OCI-LY7 (cell line): ENCODE results near the gene MYRIP. TPM values are rescaled to one million over a fixed set of nuclear protein-coding genes. Genes with fewer than 3 reads are reported as not detected.

Source experiments
- BruUV-seq: library from RNA; stranded (reverse); fragments of 400-500 nt; replicated peaks from 2 replicates; lab custom pipeline; 2021; lab: Mats Ljungman, UMichigan
- CTCF ChIA-PET: fragments of 300-600 bp; sonication (Branson Sonifier 250); formaldehyde crosslinking; loops from one replicate; lab custom pipeline; 2022; ENCODE audit warnings: antibody characterized with exemption; ENCODE audit not compliant: unreplicated experiment; lab: Charles Lee
- POLR2A ChIA-PET: fragments of 300-600 bp; sonication (Branson Sonifier 250); formaldehyde crosslinking; loops from one replicate; lab custom pipeline; 2022; ENCODE audit warnings: antibody characterized with exemption; lab: Charles Lee
- DNase-seq: peaks from one replicate; pipeline ENCODE4 v3.0.0-alpha.2; 2015; ENCODE audit warnings: low spot score
- H2AFZ ChIP-seq: fragments of 200-600 bp; sonication (generic), shearing (Covaris generic); 2 replicates; pipeline ENCODE4 v1.6.1; 2014; ENCODE audit warnings: mild to moderate bottlenecking, antibody characterized with exemption, low read length, moderate library complexity
- H3K27ac ChIP-seq: fragments of 200-600 bp; sonication (generic); 2 replicates; pipeline ENCODE4 v1.5.1; 2014; ENCODE audit warnings: mixed run types, low read depth, mild to moderate bottlenecking, moderate library complexity, low read length, inconsistent platforms; ENCODE audit not compliant: poor library complexity, severe bottlenecking
- H3K36me3 ChIP-seq: fragments of 200-600 bp; sonication (generic); 2 replicates; pipeline ENCODE4 v1.6.1; 2014; ENCODE audit warnings: mild to moderate bottlenecking, antibody characterized with exemption, low read length, moderate library complexity, mixed read lengths; ENCODE audit not compliant: insufficient read depth
- H3K4me1 ChIP-seq: fragments of 200-600 bp; sonication (generic); 2 replicates; pipeline ENCODE4 v1.5.1; 2014; ENCODE audit warnings: mild to moderate bottlenecking, low read length; ENCODE audit not compliant: insufficient read depth, poor library complexity, severe bottlenecking
- H3K4me2 ChIP-seq: fragments of 200-600 bp; sonication (generic); 2 replicates; pipeline ENCODE4 v1.6.1; 2014; ENCODE audit warnings: mild to moderate bottlenecking, low read length
- H3K4me3 ChIP-seq: fragments of 200-600 bp; sonication (generic); 2 replicates; pipeline ENCODE4 v1.5.1; 2014; ENCODE audit warnings: mild to moderate bottlenecking, low read depth, low read length; ENCODE audit not compliant: poor library complexity, severe bottlenecking
- H3K79me2 ChIP-seq: fragments of 200-600 bp; sonication (generic); 2 replicates; pipeline ENCODE4 v1.6.1; 2016; ENCODE audit warnings: low read depth, mild to moderate bottlenecking, low read length, moderate library complexity, mixed read lengths; ENCODE audit not compliant: insufficient read depth
- H3K9me2 ChIP-seq: fragments of 200-600 bp; sonication (generic); 2 replicates; pipeline ENCODE4 v1.6.1; 2016; ENCODE audit warnings: mild to moderate bottlenecking, low read length, mixed read lengths; ENCODE audit not compliant: insufficient read depth
- H3K9me3 ChIP-seq: fragments of 200-600 bp; sonication (generic); 2 replicates; pipeline ENCODE4 v1.6.1; 2014; ENCODE audit warnings: mild to moderate bottlenecking, mixed run types, low read length, mixed read lengths
- H4K20me1 ChIP-seq: fragments of 200-600 bp; sonication (generic); 2 replicates; pipeline ENCODE4 v1.6.1; 2014; ENCODE audit warnings: mild to moderate bottlenecking, antibody characterized with exemption, low read length, moderate library complexity, mixed read lengths; ENCODE audit not compliant: insufficient read depth
- CTCF ChIP-seq: fragments of 200-600 bp; sonication (generic); conservative IDR thresholded peaks from 2 replicates; pipeline ENCODE4 v1.5.1; 2014; ENCODE audit warnings: mild to moderate bottlenecking, antibody characterized with exemption, low read length, moderate library complexity, mixed read lengths
- EZH2phosphoT487 ChIP-seq: fragments of 200-600 bp; sonication (generic); IDR thresholded peaks from 2 replicates; pipeline ENCODE4 v1.6.1; 2018; ENCODE audit warnings: low read depth, borderline replicate concordance, mild to moderate bottlenecking, mixed run types, antibody characterized with exemption, low read length, moderate library complexity, mixed read lengths
- intact Hi-C: fragments of 100-400 bp; cut with micrococcal nuclease; formaldehyde crosslinking; loops from one replicate; pipeline ENCODE4 v1.10.0; 2022; ENCODE audit not compliant: unreplicated experiment
- total RNA-seq, 2 experiments: library from RNA; depleted of rRNA in 1 of 2; stranded (reverse); fragments of >200 nt in 1 of 2; shearing (Covaris generic) in 1 of 2; gene quantifications; 2 replicates each; pipeline ENCODE4 v1.2.3, GENCODE V29; 2014 to 2022

MYRIP gene
- total RNA-seq, 2 experiments from 2014 or later = not detected

GRCh38 chr3:39920271-39920670, 110.9 kb downstream of the MYRIP start:
- intact Hi-C loops = no loop called here

GRCh38 chr3:39927479-39927878, 118.1 kb downstream of the MYRIP start:
- H2AFZ ChIP-seq = no peak overlapping the region
- TF ChIP-seq EZH2phosphoT487 = no peak
- no peak for TF ChIP-seq CTCF

More at GRCh38 chr3:39920271-39920670, 110.9 kb downstream of the MYRIP start:
- Histone ChIP-seq H2AFZ (no peak overlapping the region), H3K4me3 (no peak overlapping the region), H3K9me2 (no peaks in the 10 kb centered on the region), H4K20me1 (no peaks in the 10 kb centered on the region), H3K4me2 (no peak overlapping the region), H3K4me1 (no peaks in the 10 kb centered on the region), H3K9me3 (no peaks in the 10 kb centered on the region), H3K36me3 (no peaks in the 10 kb centered on the region), H3K27ac (no peak overlapping the region), H3K79me2 (no peaks in the 10 kb centered on the region)
- no TSS peak for BruUV-seq
- no peak for TF ChIP-seq EZH2phosphoT487
- TF ChIP-seq CTCF = no peak
- POLR2A ChIA-PET = interaction anchor here (0.6 kb wide), 2 partner anchors 423 to 1136 kb away, joined by 3 read pairs; no protein-coding TSS in a partner anchor
- CTCF ChIA-PET = no interaction called here
- no peak for DNase-seq

GRCh38 chr3:39933986-39934693, 124.7 kb downstream of the MYRIP start:
- no peak overlapping the region for H3K4me2 ChIP-seq
- no peaks in the 10 kb centered on the region for H4K20me1 ChIP-seq
- H3K9me2 ChIP-seq = no peaks in the 10 kb centered on the region; the same call in 1 of the 2 replicates
- intact Hi-C loops = no loop called here
- DNase-seq = no peak
- no peak overlapping the region for H2AFZ ChIP-seq
- no TSS peak for BruUV-seq
- CTCF ChIA-PET = no interaction called here
- H3K4me3 ChIP-seq = no peak overlapping the region
- no peak overlapping the region for H3K27ac ChIP-seq
- POLR2A ChIA-PET = no interaction called here
- H3K36me3 ChIP-seq = no peaks in the 10 kb centered on the region
- H3K79me2 ChIP-seq = no peaks in the 10 kb centered on the region
- no peaks in the 10 kb centered on the region for H3K9me3 ChIP-seq
- TF ChIP-seq EZH2phosphoT487 (no peak), CTCF (no peak)
- H3K4me1 ChIP-seq = no peaks in the 10 kb centered on the region

More at GRCh38 chr3:39927479-39927878, 118.1 kb downstream of the MYRIP start:
- H3K36me3 ChIP-seq = no peaks in the 10 kb centered on the region
- no peaks in the 10 kb centered on the region for H3K4me1 ChIP-seq
- no peaks in the 10 kb centered on the region for H3K9me3 ChIP-seq
- H3K79me2 ChIP-seq = no peaks in the 10 kb centered on the region
- no peak for DNase-seq
- CTCF ChIA-PET = no interaction called here
- H3K4me3 ChIP-seq = no peak overlapping the region
- intact Hi-C loops = no loop called here
- H4K20me1 ChIP-seq = no peaks in the 10 kb centered on the region
- no peak overlapping the region for H3K4me2 ChIP-seq
- no TSS peak for BruUV-seq
- no peaks in the 10 kb centered on the region for H3K9me2 ChIP-seq
- H3K27ac ChIP-seq = no peak overlapping the region
- POLR2A ChIA-PET = no interaction called here
